Body of pancreas (tissue), 4 donors: ENCODE measurements around the gene SEMA3A. TPM values are rescaled to one million over a fixed set of nuclear protein-coding genes. Genes with fewer than 3 reads are reported as not detected.

Source experiments
- ATAC-seq: fragments of 150-250 bp; one replicate; pipeline ENCODE4 v1.9.1; 2016
- DNase-seq, 4 donors: peaks; one replicate each; pipeline ENCODE4 v3.0.0-alpha.2; 2019
- H3K27ac ChIP-seq, 4 donors: fragments of 200-600 bp; sonication (generic); 1 replicate in 3 of 4; 2 replicates in 1 of 4; pipeline versions ENCODE4 v1.5.1 to v1.6.1; 2016 to 2019; ENCODE audit warnings: mild to moderate bottlenecking in 1 of 4, mixed read lengths in 1 of 4, moderate library complexity in 1 of 4
- H3K27me3 ChIP-seq, 2 donors: fragments of 200-600 bp; sonication (generic); one replicate each; pipeline ENCODE4 v1.6.0; 2016; ENCODE audit warnings: mild to moderate bottlenecking in 1 of 2
- H3K36me3 ChIP-seq, 2 donors: fragments of 200-600 bp; sonication (generic); replicated peaks in 1 of 2; 2 replicates each; pipeline ENCODE4 v1.5.1; 2016; ENCODE audit warnings: low read depth in 2 of 2; ENCODE audit not compliant: insufficient read depth in 1 of 2
- H3K4me1 ChIP-seq: fragments of 200-600 bp; sonication (generic); one replicate; pipeline ENCODE4 v1.6.0; 2016
- H3K4me3 ChIP-seq, 2 donors: fragments of 200-600 bp; sonication (generic); 1 replicate in 1 of 2; 2 replicates in 1 of 2; pipeline ENCODE4 v1.5.1; 2016 to 2019
- H3K9me3 ChIP-seq, 3 donors: fragments of 200-600 bp; sonication (generic); 1 replicate in 2 of 3; 2 replicates in 1 of 3; pipeline ENCODE4 v1.5.1; 2016
- CTCF ChIP-seq, 7 experiments: fragments of 450-650 bp in 4 of 7; fragments of 200-600 bp in 3 of 7; sonication (generic) in 3 of 7; IDR thresholded peaks; one replicate each; pipeline ENCODE4 v1.5.1; 2016 to 2019; ENCODE audit warnings: antibody characterized with exemption in 7 of 7
- POLR2A ChIP-seq, 3 donors: fragments of 450-650 bp; IDR thresholded peaks; one replicate each; pipeline ENCODE4 v1.6.1; 2016; ENCODE audit warnings: antibody characterized with exemption in 3 of 3, mild to moderate bottlenecking in 2 of 3
- WGBS, 2 donors: methylation state at CpG; one replicate each; pipeline ENCODE4 v1.1.5; 2017; 5-methylcytosine and 5-hydroxymethylcytosine counted together
- intact Hi-C: fragments of 100-400 bp; cut with DNase I; formaldehyde crosslinking; loops from one replicate; pipeline ENCODE4 v1.15.1; 2023
- total RNA-seq, 2 donors: library from RNA; depleted of rRNA; stranded (reverse); fragments of >200 nt; gene quantifications; one replicate each; pipeline ENCODE4 v1.1.0, GENCODE V29; 2016

The SEMA3A gene
- total RNA-seq, 2 donors from 2014 or later, result 0.33 to 2.6 TPM

GRCh38 chr7:84177758-84178412, 16.7 kb downstream of the SEMA3A start:
- DNase-seq (no peak), ATAC-seq (no peak)
- no peak for TF ChIP-seq POLR2A (IDR thresholded peaks at IDR 0.05)
- TF ChIP-seq CTCF (IDR thresholded peaks at IDR 0.05), result no peak
- WGBS, 2 donors, result 24 to 33% methylated on average over 3 of the region's 3 CpGs
- no peaks in the 10 kb centered on the region for H3K36me3 ChIP-seq
- H3K9me3 ChIP-seq, result no peaks in the 10 kb centered on the region
- no peak overlapping the region for H3K27ac ChIP-seq
- H3K4me3 ChIP-seq, result no peak overlapping the region
- H3K27me3 ChIP-seq, result no peaks in the 10 kb centered on the region
- no peaks in the 10 kb centered on the region for H3K4me1 ChIP-seq
- intact Hi-C loops, result no loop called here

- ATAC-seq (no peak), DNase-seq (no peak)
- Histone ChIP-seq H3K36me3 (no peaks in the 10 kb centered on the region), H3K27me3 (no peaks in the 10 kb centered on the region), H3K9me3 (no peaks in the 10 kb centered on the region), H3K4me1 (no peaks in the 10 kb centered on the region), H3K4me3 (no peak overlapping the region), H3K27ac (no peak overlapping the region)
- intact Hi-C loops, result no loop called here
- 72 to 83% methylated on average over 2 of the region's 2 CpGs for WGBS, 2 donors
- TF ChIP-seq POLR2A (IDR thresholded peaks at IDR 0.05) (no peak), CTCF (IDR thresholded peaks at IDR 0.05) (no peak)
Measured at GRCh38 chr7:84176716-84177115, 17.9 kb downstream of the SEMA3A start.

GRCh38 chr7:84175461-84175860, 19.1 kb downstream of the SEMA3A start:
- no peaks in the 10 kb centered on the region for H3K9me3 ChIP-seq
- no peaks in the 10 kb centered on the region for H3K4me1 ChIP-seq
- TF ChIP-seq CTCF (IDR thresholded peaks at IDR 0.05) (no peak), POLR2A (IDR thresholded peaks at IDR 0.05) (no peak)
- no peaks in the 10 kb centered on the region for H3K36me3 ChIP-seq
- ATAC-seq, result no peak
- 87 to 89% methylated on average over 2 of the region's 2 CpGs for WGBS, 2 donors
- H3K27ac ChIP-seq, result no peak overlapping the region
- intact Hi-C loops, result no loop called here
- DNase-seq, result no peak
- H3K27me3 ChIP-seq, result no peaks in the 10 kb centered on the region
- no peak overlapping the region for H3K4me3 ChIP-seq

- no peak for DNase-seq
- no peaks in the 10 kb centered on the region for H3K27me3 ChIP-seq
- H3K36me3 ChIP-seq, result no peaks in the 10 kb centered on the region
- TF ChIP-seq POLR2A (IDR thresholded peaks at IDR 0.05), result no peak
- intact Hi-C loops, result no loop called here
- no peak for ATAC-seq
- H3K4me1 ChIP-seq, result no peaks in the 10 kb centered on the region
- H3K9me3 ChIP-seq, result no peaks in the 10 kb centered on the region
- H3K27ac ChIP-seq, result no peak overlapping the region
- WGBS, 2 donors, result 57 to 71% methylated on average over 2 of the region's 2 CpGs
- no peak overlapping the region for H3K4me3 ChIP-seq
Measured at GRCh38 chr7:84170646-84171045, 23.9 kb downstream of the SEMA3A start.

GRCh38 chr7:84162584-84162983, 32.0 kb downstream of the SEMA3A start:
- no peak for ATAC-seq
- intact Hi-C loops, result no loop called here
- no peak overlapping the region for H3K4me3 ChIP-seq
- 63 to 72% methylated on average over 1 of the region's 1 CpG for WGBS, 2 donors
- TF ChIP-seq POLR2A (IDR thresholded peaks at IDR 0.05), result no peak
- no peaks in the 10 kb centered on the region for H3K27me3 ChIP-seq
- no peaks in the 10 kb centered on the region for H3K9me3 ChIP-seq
- no peak for DNase-seq
- no peaks in the 10 kb centered on the region for H3K4me1 ChIP-seq
- no peak overlapping the region for H3K27ac ChIP-seq
- H3K36me3 ChIP-seq, result no peaks in the 10 kb centered on the region

GRCh38 chr7:84162125-84162524, 32.5 kb downstream of the SEMA3A start:
- no peak overlapping the region for H3K4me3 ChIP-seq
- H3K9me3 ChIP-seq, result no peaks in the 10 kb centered on the region
- intact Hi-C loops, result no loop called here
- no peak overlapping the region for H3K27ac ChIP-seq
- H3K27me3 ChIP-seq, result no peaks in the 10 kb centered on the region
- DNase-seq, result no peak
- no peak for ATAC-seq
- no peak for TF ChIP-seq CTCF (IDR thresholded peaks at IDR 0.05)
- no peak for TF ChIP-seq POLR2A (IDR thresholded peaks at IDR 0.05)
- no peaks in the 10 kb centered on the region for H3K4me1 ChIP-seq
- H3K36me3 ChIP-seq, result no peaks in the 10 kb centered on the region
